Activated naive CD8-positive, alpha-beta T cell treated with anti-CD3 and anti-CD28 coated beads, Interleukin-2, amount 50 U/mL, for 16 hours (primary cell): ENCODE measurements around the gene IL27RA.
A peak's percentile ranks its signal among the peaks of the same experiment; 100 is the strongest.
"Not testable (repeated sequence)": the region's sequence is repeated elsewhere in the genome, so short reads cannot be mapped to it uniquely, and the experiment has no call there.

Experiments used
- DNase-seq: peaks from one replicate; pipeline ENCODE4 v3.0.0-alpha.2; 2020; ENCODE audit warnings: low read depth, low spot score

IL27RA gene

DNA sequence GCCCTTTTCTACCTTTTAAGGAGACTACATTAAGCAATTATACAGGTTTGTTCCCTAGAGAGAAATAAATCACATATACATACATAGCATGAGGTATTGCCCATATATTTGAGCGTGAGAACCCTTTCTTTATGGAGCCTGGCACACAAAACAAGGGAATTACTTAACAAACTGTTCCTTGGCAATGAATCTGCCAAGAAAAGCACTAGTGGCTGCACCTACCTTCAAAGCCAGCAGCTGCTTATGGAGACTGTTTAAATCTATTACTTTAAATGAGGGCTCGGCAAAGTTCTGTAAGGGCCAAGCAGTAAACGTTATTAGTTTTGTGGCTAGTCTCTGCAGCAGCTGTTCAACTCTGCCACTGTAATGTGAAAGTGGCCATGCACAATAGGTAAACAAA is 32.5 kb upstream of the IL27RA start:
- no peak for DNase-seq

DNA sequence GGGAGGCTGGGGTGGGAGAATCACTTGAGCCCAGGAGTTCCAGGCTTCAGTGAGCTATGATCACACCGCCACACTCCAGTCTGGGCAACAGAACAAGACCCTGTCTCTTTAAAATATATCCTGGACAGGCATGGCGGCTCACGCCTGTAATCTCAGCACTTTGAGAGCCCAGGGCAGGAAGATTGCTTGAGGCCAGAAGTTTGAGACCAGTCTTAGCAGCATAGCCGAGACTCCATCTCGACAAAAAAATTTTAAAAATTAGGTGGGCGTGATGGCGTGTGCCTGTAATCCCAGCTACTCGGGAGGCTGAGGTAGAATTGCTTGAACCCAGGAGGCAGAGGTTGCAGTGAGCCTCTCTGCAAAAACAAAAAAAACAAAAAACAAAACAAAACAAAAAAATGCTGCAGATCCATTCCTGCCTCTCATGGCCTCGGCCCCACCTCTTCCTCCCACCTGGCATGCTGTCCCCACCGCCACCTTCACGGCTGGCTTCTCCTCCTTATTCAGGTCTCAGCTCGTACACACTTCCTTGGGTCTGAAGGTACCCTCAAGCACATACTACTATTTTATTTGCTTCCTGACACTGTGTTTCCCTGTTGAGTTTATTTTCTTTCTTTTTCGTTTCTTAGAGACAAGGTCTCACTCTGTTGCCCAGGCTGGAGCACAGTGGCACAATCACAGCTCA is 30.7 kb upstream of the IL27RA start:
- no peak for DNase-seq

DNA sequence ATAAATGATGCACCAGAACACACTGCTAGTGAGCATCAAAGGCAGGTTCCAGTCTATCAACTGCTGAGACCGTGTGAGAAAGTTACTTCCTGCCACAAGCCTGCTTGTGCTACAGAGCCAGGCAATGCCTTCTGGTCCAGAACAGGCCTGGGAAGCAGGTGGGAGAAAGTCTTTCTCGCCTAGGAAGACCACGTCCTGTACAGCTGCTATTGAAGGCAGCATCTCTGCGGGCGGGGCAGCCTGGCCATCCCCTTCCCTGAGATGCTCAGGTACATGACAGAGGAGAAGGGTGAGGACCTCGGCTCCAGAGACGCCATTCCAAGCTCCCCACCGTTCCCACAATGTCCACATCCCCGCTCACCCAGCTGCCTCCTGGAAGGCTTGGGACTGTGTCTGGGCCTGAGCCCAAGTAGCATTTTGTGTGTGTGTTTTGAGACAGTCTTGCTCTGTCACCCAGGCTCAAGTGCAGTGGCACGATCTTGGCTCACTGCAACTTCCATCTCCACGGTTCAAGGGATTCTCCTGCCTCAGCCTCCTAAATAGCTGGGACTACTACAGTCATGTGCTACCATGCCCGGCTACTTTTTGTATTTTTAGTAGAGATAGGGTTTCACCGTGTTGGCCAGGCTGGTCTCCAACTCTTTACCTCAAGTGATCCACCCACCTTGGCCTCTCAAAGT is 28.9 kb upstream of the IL27RA start:
- no peak for DNase-seq

DNA sequence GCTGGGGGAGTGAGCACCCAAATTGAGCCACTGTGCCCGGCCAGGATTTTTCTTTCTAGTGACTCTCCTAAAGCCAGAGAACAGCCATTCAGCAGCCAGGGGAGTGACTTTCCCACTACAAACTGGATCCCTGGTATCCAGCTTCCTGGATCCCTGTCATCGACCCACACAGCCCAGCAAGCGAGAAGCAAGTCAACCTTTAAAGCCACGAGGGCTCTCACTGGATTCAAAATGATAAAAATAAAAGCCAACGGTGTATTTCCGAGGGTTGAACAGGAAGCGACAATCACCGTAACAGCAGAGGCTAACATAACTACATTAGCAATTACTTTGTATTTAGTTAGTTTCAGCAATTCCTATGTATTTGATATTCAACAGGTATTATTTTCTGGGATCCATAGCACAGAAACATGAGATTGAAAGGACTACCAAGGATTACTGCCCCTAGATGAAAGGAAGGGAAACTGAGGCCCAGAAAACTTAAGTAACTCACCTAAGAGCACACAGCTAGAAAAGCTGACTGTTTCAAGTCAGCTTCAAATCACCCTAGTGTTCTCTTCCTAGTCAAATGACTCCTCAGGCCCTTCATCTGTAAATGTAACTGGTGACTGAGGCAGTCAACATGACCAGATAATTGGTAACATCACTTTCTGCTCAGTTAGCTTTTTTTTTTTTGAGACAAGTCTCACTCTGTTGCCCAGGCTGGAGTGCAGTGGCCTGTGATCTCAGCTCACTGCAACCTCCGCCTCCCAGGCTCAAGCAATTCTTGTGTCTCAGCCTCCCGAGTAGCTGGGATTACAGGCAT is 28.1 kb upstream of the IL27RA start:
- DNase-seq: no peak

DNA sequence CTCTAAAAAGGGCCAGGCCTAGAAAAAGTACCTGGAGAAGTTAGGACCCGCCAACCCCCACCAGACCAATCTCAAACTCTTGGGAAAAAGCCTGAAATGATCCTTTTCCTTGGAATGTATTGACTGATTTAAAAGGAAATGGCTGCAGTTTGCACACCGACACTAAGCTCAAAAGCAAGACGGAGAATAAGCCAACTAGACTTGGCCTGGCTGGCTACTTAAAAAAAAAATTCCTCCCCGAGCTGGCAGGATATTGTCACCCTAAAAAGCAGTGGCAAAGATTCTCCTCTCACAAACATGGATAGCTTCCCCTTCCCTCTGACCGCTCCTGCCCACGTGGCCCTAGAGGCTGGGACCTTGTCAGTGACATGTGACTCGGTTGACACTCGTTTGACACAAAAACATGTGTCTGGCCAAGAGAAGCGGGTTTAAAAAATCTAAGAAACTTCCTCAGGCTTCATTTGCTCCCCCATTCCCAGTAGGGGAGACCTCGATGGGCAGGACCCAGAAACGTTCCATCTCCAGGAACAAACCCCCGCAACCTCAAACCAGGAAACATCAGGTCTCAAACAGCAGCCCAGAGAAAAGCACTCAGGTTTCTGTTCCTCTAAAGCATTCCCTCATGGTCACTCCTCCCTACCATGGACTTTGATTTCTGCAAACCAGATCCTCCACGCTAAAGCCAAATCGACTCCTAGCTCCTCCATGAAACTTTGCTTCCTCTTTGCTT is 26.8 kb upstream of the IL27RA start:
- DNase-seq: no peak

DNA sequence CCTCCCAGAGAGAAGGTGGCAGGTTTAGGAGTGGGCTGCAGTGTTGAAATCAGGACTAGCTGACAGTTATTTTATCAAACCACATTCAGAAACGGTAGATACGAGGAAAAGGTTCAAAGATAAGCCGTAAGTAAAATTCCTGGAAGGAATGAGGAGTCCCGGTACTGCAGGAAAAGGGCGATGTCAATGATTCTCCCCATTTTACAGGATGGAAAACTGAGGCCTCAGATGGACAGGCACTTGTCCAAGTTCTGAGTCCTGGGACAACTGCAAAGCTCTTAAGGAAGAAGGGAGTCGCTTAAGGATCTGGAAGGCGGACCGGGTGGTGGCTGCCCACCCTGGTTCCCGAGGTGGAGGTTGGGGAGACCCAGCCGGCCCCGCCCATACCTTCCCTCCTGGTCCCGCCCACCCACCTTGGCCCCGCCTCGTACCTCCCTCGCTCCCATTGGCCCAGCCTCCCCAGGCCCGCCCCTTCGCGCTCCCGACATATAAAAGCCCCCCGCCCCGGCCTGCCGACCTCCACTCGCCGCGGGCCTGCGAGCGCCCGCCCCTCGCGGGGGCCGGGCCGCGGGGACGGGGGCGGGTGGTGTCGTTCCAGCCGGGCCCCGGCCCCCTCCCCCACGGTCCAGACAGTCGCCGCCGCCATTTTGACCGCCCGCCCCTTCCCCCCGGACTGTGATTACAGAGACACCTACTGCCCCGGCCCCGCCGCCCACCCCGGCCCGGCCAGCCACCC is 26.0 kb upstream of the IL27RA start:
- DNase-seq: peak; percentile 73

DNA sequence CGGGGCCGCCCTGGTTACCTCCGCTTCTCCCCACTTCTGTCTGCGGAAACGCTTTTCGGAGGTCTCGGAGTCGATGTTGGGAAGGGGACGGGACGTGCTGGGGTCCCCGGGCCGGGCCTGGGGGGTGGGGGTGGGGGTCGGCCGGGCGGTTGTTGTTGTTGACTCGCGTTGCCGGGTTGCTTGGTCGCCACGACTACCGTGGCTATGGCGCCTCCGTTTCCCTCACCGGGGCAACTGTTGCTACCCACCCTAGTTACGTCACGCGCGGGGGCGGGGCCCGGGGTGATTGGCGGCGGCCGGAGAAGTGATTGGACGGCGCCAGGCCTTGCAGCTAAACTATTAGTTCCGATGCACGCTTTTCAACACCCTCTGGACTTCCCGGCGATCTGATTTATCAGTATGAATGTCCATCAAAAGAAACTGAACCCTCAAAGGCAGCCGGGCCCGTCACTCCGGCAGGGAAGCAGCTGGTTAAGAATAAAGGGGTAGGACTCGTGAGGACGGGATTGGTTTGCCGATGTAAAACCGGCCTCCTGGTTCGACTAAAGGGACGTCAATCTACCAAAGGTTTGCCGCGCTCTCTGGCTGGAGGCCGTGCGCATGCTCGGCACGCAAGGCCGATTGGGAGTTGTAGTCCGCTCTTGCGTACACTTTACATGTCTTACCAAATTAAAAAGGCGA is 25.3 kb upstream of the IL27RA start, which contains the start of gene RFX1:
TSS of gene RFX1 (minus strand) at position 236 of the 681 bp plus-strand sequence. CDS start 12,477 bp downstream, outside the sequence.
- DNase-seq: peak; percentile 99

DNA sequence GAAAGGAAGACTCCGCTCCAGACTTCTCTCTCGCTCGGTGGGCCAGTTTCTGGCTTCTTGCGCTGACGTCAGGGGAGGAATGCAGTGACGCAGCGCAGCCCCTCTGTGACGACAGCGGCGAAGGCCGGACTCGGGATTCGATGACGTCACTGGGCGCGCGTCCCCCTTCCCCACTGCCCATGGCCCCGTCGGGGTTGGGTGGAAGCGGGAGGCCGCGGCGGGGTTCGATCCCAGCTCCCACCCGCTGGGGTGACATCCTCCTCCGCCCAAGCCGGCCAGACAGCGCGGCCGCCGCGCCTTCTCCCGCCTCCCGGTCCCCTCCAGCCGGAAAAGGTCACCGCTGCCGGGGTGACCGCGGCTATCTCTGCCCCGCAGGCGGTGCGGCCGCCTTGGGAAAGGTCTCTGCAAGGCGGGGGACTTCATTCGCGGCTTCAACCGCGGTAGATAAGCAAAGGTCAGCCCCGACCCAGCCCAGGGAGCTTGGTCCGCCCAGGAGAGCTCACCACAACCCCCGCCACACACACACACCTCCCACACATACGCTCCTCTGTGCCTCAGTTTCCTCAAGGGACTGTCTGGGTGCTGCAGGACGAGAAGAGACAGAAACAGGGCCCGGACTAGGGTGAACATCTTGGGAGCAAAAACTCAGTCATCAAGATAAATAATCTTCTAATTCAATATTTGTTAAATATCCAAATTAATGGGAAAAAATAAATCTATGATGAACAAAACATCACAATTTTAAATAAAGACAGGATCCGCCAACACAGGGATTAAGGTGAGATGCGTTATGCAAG is 24.6 kb upstream of the IL27RA start:
- no peak for DNase-seq

DNA sequence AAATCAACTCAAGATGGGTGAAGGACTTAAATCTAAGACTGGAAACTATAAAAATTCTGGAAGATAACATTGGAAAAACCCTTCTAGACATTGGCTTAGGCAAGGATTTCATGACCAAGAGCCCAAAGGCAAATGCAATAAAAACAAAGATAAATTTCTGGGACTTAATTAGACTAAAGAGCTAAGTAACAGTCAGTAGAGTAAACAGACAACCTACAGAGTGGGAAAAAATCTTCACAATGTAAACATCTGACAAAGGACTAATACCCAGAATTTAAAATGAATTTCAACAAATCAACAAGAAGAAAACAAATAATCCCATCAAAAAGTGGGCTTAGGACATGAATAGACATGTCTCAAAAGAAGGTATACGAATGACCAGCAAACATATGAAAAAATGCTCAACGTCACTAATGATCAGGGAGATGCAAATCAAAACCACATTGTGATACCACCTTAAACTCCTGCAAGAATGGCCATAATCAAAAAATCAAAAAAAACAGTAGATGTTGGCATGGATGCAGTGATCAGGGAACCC is 19.1 kb upstream of the IL27RA start:
- no peak for DNase-seq

DNA sequence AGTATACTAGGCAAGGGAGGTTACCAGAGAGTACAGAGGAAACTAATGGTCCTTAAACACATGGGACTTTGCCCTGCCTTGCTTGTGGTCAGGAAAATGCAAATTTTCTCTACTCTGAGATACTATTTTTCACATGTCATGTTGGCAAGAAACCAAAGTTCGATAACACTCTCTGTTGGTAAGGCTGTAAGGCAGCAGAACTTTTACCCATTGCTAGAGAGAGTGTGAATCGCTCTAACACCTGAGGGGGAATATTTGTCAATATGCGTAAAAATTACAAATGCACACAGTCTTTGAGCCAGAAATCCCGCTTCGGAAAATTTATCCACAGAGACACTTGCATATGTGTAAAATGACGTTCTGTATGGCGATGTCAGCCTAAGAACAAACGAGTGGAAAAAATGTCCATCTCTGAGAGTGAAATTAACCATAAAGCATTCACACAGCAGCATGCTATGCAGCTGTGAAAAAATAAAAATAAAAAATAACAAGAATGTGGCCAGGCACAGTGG is 16.0 kb upstream of the IL27RA start:
- no peak for DNase-seq

DNA sequence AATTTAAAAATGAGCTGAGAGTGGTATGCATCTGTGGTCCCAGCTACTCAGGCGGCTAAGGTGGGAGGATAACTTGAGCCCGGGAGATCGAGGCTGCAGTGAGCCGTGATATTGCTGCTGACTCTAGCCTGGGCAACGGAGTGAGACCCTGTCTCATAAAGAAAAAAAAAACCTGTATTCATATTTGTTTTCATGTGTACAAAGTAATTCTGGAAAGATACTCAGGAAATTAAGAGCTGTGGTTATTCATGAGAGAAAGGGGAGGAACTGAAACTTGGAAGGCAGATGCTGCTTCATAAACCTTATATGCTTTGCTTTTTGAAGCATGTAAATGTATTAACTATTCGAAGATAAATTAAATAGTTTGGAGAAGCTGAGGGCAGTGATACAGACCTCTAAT is 12.5 kb upstream of the IL27RA start:
- DNase-seq: no peak

DNA sequence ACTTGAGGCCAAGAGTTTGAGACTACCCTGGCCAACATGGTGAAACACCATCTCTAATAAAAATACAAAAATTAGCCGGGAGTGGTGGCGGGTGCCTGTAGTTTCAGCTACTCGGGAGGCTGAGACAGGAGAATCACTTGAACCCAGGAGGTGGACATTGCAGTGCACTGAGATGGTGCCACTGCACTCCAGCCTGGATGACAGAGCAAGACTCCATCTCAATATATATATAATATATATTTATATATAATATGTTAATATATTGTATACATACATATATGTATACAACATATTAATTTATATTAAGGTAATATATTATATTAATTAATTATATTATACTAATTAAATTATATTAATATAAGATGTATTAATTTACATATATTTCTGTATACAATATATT is 11.8 kb upstream of the IL27RA start:
- DNase-seq: not testable (repeated sequence)

DNA sequence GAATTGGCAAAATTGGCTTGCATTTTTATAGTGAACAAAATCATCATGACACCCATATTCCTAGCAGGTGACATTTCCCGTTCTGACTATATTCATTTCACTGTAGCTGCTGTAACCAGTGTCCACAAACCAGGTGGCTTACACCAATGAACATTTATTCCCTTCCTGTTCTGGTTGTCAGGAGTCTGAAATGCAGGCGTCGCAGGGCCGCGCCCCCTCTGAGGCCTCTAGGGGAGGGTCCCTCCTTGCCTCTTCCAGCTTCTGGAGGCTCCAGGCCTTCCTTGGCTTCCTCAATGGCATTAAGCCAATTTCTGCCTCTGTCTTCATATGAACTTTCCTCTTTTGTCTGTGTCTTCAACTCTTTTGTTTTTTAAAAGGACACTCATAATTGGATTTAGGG is 10.1 kb upstream of the IL27RA start:
- no peak for DNase-seq

DNA sequence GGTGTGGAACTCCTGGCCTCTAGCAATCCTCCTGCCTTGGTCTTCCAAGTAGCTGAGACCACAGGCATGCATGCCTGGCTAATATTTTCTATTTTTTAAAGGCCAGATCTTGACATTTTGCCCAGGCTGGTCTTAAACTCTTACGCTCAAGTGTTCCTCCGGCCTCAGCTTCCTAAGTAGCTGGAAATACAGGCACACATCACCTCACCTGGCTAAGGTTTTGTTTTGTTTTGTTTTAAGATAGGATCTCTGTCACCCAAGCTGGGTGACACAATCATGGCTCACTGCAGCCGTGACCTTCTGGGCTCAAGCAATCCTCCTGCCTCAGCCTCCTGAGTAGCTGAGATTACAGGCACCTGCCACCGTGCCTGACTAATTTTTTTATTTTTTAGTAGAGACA is 9.1 kb upstream of the IL27RA start:
- DNase-seq: no peak

DNA sequence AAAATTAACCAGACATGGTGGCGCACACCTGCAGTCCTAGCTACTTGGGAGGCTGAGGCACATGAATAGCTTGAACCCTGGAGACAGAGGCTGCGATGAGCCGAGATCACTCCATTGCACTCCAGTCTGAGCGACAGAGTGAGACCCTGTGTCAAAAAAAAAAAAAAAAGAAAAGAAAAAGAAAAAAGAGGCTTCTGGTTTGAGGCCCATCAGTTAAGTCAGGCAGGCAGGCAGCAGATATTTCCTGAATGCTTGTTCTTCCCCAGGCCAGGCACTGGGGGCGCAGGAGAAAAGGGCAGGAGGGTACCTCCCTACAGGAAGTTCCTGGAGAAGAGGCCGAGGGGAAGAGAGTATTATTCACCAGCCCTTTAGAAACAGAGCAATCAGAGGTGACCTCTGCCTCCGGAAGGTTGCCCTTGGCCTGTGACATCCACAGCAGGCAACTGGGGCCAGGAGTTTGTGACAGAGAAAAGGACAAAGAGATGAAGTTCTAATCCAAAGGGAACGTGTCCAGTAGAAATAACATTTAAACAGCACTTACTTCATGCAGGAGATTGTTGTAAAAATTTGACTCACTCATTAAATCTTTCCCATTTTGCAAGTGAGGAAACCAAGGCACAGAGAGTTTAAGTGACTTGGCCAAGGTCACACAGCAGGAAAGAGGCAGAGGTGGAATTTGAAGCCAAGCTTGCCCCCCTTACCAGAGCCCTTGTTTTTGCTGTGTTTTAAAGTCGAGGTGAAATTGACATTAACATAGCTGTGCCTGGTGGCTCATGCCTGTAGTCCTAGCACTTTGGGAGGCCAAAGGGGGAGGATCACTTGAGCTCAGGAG is 7.9 kb upstream of the IL27RA start:
- no peak for DNase-seq

DNA sequence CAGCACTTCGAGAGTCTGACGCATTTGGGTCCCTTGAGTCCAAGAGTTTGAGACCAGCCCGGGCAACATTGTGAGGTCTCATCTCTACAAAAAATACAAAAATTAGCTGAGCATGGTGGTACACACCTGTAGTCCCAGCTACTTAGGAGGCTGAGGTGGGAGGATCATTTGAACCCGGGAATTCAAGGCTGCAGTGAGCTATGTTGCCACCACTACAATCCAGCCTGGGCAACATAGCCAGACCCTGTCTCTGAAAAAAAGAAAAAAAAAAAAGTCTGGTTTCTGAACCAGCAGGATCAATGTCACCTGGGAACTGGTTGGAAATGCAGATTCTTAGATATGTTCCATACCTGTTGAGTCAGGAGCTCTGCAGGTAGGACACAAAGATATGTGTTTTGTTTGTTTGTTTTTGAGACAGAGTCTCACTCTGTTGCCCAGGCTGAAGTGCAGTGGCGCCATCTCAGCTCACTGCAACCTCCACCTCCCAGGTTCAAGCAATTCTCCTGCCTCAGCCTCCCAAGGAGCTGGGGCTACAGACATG is 4.8 kb upstream of the IL27RA start:
- DNase-seq: not testable (repeated sequence)

DNA sequence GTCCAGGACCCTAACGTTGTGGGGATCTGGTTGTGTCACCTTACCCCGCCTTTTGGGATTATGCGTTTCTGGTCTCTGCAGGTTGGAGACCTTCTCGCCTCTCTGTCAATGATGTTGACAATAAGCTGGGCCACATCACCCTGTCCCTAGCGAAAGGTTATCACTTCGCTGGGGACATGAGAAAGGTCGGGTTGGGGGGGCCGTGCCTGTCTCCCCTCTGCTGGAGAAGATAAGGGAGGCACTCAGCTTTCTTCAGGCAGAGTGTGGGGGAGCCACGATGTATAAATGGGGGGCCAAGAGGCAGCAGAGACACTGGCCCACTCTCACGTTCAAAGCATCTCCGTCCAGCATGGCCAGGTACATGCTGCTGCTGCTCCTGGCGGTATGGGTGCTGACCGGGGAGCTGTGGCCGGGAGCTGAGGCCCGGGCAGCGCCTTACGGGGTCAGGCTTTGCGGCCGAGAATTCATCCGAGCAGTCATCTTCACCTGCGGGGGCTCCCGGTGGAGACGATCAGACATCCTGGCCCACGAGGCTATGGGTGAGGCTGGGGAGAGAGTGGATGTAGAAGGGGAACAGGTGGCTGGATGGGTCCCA is 3.6 kb upstream of the IL27RA start, which contains the start of gene RLN3:
TSS of gene RLN3 (plus strand) at position 293 of the 595 bp plus-strand sequence. CDS start at position 350, 57 bp downstream.
- no peak for DNase-seq

DNA sequence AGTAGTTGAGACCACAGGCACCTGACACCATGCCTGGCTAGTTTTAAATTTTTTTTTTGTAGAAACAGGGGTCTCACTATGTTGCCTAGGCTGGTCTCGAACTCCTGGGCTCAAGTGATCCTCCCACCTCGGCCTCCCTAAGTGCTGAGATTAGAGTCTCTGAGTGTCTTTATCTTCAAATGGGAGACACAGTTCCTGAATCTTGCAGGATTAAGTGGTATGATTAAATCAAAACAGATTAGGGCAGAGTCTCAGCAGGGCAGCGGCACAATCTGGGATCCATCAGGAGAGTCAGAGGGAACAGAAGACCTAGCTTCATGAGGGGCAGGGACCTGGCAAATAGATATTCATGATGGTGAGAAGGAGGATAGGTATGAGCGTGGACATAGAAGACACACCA is 2.7 kb upstream of the IL27RA start:
- no peak for DNase-seq
